ENCODE results near the gene HSPB8.

- TF ChIP-seq CTCF (IDR thresholded peaks at IDR 0.05): no peak
- TF ChIP-seq TEAD1 (CRISPR knock-in tag; IDR thresholded peaks at IDR 0.05): no peak
- TF ChIP-seq JUN (CRISPR knock-in tag; IDR thresholded peaks at IDR 0.05): no peak
- no peak for TF ChIP-seq MXD4 (CRISPR knock-in tag; IDR thresholded peaks at IDR 0.05; ENCODE audit: borderline replicate concordance)
- TF ChIP-seq TP53 (CRISPR knock-in tag; IDR thresholded peaks at IDR 0.05): no peak
- TF ChIP-seq, protein P1, sequence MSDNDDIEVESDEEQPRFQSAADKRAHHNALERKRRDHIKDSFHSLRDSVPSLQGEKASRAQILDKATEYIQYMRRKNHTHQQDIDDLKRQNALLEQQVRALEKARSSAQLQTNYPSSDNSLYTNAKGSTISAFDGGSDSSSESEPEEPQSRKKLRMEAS (CRISPR knock-in tag; IDR thresholded peaks at IDR 0.05): no peak
- TF ChIP-seq CBFB (CRISPR knock-in tag; IDR thresholded peaks at IDR 0.05; ENCODE audit: low read depth): no peak
These were observed 7.4 kb upstream of the HSPB8 start for GRCh38 chr12:119171291-119171690.

Measured in WTC11 (cell line).